Muscle of arm (tissue), 12 donors: ENCODE measurements around the gene NOXA1. TPM values are rescaled to one million over a fixed set of nuclear protein-coding genes. Genes with fewer than 3 reads are reported as not detected.

ENCODE experiments used
- DNase-seq: peaks from one replicate; pipeline ENCODE4 v3.0.0-alpha.2; 2013
- polyA plus RNA-seq, 12 donors: library from polyadenylated mRNA; unstranded; fragments of 120-200 nt; gene quantifications; one replicate each; pipeline ENCODE4 v1.2.1, GENCODE V29; 2013; ENCODE audit not compliant: insufficient read length in 12 of 12

NOXA1 gene
- polyA plus RNA-seq, 12 donors: 1.4 to 3.1 (median 2.4) TPM; not detected in 2

DNA sequence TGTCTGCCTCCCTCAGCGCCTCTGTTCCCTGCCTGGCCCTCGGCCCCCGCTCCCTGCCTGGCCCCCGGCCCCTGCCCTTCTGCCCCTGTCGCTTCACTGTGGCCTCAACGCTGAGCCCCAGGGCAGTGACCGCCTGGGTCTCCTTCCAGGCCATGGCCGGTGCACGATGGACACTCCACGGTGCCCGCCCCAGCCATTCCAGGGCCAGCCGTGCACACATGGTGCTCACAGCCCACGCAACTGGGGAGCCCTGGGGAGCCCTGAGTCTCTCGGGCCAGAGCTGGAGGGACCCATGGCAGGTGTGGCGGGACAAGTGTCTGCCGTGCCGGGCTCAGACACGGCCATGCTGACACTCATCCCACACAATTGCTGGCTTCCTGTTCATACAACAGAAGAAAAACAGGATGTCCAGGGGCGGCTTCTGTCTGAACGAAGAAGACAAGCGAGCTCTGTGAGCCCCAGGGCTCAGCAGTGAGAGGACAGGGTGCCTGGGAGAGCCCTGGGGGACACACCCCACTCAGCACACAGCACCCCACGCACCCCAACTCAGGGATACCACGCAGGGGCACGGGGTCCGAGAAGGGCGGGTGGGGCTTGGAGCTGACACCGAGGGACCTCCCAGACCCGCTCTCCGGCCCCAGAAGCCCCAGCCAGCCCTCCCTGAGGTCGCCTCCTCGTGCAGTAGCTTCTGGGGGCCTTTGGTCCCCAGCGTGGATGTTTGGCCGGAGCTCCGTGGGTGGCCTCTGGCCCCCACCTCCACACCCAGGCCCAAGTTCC is 35.9 kb upstream of the NOXA1 start:
- no peak for DNase-seq

DNA sequence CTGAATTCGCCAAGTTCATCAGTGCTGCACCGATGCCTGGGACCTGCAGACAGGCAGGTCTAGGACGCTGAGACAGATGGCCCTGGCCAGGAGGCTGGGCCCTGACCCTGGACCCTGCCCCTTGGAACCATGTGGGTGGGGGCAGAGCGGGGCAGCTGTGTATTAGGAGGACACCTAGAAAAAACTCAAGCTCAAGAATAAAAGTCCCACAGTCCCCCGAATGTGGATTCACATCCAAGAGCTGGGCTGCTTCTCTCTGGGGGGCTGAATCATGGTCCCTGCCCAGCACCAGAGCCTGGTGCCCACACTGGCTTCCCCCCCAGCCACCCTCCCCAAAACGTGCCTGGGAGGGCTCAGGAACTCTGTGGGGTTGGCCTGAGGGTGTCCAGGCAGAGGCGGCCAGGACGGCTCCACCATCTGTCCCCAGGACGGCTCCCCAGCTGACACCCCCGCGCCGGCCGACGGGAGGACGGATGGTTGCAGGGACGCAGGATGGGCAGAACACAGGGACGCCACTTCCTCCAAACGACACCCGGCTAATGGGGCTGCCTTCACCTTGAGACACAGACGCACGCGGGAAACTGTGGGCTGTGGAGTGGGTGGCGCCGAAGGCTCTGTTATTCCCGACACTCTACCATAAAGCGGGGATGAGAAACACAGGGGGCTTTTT is 35.2 kb upstream of the NOXA1 start:
- no peak for DNase-seq

DNA sequence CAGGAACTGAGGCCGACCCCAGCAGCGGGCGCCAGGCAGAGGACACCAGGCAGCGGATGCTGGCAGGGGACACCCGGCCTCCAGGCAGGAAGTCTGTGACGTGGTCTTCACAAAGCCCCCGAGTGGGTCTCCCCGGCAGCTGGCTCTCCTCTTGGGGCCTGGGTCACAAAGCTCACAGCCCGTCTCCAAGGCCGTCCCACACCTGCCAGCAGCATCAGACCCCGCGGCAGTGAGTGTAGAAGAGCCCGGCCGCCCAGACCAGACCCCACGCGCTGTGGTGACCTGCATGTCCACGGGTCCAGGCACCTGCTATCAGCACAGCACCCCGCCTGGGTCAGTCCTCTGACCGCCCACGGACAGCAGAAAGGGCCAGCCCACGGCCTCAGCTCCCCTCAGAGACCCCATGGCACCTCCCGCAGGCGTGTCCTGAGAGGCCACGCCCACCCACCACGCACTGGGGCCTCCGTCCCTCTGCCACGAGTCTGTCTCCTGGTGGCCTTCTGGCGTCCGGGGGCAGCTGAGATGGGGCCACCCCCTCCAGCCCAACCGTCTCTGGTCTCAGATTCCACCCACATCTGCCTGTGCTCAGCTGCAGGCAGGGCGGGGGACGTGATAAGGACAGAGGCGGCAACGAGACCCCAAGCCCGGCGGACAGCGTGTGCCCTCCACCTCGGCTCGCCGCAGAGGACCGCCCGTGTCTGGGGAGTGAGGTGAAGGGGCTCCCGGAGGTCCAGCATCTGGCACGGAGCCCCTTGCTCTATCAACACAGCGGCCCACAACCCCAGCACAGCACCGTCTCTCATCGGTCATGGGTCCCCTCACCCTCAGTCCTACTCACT is 34.4 kb upstream of the NOXA1 start:
- DNase-seq: no peak

DNA sequence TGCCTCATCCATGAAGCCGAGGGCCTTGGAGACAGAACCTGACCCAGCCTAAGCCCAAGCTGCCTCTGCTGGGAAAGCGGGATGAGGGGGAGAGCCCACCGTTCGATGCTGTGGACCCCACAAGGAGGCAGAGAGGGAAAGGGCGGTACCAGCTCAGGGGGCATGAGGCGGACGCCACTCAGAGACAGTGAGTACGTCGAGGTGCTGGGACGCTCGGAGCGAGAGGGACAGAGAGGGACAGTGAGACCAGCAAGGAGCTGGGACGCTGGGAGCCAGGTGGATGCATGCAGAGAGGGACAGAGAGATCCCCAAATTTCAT is 33.8 kb upstream of the NOXA1 start:
- DNase-seq: no peak

DNA sequence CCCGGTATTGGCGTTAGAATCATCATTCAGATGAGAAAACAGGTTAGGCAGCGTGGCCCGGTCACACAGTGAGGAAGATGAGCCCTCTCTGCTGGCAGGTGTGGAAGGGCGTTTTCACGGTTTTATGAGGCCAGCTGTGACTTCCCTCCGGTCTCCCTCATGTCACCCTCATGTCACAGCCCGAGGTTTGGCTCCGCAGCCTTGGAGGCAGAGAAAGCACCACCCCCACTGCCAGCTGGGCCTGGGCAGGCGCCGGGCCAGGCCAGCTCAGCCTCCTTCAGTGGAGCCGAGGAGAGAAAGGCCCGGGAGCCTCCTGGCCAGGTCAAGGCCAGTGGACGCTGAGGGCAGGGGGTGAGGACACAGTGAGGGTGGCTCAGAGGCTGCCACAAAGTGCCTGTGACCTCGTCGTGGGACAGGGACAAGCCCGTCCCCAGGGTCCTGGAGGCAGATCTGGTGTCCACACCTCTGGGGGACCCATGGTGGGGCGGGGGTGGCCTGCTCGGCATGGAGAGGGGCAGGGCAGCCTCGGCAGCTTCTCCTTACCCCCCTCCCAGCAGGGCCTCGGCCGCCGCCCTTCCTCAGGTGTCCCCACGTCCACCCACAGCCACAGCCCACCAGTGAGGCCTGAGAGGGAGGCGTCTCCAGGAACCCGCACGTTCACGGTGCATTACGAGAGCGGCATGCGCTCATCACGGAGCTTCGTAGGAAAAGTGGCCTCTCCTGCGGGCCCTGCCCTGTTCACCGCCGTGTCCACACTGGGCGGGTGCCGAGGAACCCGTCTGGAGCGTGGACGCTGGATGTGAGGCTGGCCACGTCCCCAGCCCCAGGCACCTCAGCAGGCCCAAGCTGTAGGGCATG is 32.4 kb upstream of the NOXA1 start:
- DNase-seq: no peak

DNA sequence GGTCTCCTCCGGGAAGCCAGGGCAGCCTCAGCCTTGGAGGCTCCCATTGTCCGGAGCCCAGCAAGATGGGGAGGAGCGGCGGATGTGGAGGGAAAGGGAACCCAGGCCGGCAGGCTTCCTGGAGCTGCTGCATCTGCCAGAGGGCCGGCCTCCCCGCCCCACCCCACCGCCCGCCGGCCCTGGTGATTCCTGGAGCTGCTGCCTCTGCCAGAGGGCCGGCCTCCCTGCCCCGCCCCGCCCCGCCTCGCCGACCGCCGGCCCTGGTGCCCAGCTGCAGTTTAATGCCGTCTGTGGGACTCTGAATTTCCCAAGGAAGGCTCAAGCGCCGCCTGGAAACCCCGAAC is 31.8 kb upstream of the NOXA1 start:
- no peak for DNase-seq

DNA sequence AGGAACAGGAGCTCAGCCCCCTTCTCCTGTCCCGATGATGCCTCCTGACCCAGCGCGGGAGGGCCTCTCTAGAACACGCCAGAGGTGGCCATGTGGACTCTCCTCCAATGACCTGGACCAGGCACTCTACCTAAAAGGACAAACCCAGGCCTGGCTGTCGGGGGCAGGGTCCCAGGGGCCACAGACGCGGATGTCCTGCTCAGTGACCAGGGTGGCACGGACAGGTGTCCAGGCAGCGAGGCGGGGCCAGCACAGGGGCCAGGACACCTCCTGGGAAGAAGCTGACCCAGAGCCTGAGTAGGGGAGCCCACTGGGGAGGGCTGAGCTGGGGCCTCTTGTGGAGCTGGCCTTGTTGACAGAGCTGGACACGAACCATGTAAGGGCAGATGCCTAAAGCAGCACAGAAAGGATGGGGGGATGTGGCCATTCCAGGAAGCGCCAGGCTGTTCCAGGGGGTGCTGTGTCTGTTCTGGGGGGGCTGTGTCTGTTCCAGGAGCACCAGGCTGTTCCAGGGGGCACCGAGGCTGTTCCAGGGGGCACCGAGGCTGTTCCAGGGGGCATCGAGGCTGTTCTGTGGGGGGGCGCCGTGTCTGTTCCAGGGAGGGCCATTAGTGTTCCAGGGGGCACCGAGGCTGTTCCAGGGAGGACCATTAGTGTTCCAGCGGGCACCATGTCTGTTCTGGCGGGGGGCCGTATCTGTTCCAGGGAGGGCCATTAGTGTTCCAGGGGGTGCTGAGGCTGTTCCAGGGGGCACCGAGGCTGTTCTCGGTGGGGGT is 30.8 kb upstream of the NOXA1 start:
- no peak for DNase-seq

DNA sequence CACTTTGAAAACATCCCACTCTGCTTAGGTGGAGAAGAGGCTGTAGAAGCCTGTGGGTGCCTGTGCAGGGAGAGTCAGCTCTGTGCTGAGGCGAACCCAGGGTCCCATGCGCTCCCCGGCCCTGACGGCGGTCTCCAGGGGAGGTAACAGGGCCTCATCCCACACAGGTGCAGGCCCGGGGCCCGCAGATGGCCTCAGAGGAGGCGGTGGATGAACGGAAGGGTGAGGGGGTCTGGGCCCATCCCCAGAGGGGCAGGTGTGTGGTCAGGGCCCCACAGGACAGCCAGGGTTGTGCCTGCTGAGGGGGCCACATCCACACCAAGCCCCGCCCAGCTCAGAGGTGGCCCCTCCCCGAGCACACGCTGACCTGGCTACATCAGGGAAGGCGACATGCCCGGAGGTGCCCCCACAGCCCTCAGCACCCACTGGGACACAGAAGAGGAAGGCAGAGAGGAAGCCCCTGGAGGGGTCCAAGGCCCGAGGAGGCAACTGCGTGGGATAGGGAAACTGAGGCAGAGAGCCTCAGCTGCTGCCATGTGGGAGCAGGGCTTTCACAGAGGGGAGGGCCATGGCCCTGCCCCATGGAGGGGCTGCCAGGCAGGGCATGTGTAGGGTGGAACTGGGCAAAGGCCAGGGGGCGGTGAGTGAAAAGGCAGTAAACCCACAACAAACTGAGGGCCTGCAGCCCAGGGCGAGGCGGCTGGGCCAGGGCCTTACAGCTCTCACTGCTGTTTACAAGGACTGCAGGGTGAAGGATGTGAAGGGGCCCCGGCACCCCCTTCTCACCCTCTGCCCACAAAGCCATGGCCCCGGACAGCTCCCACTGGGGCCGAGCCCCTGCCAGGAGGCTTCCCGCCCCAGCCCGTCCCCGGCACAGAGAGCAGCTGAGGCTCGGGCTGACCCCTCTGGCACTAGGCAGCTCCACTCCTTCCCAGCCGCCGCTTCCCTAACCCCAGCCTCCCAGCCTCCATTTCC is 29.7 kb upstream of the NOXA1 start:
- DNase-seq: no peak

DNA sequence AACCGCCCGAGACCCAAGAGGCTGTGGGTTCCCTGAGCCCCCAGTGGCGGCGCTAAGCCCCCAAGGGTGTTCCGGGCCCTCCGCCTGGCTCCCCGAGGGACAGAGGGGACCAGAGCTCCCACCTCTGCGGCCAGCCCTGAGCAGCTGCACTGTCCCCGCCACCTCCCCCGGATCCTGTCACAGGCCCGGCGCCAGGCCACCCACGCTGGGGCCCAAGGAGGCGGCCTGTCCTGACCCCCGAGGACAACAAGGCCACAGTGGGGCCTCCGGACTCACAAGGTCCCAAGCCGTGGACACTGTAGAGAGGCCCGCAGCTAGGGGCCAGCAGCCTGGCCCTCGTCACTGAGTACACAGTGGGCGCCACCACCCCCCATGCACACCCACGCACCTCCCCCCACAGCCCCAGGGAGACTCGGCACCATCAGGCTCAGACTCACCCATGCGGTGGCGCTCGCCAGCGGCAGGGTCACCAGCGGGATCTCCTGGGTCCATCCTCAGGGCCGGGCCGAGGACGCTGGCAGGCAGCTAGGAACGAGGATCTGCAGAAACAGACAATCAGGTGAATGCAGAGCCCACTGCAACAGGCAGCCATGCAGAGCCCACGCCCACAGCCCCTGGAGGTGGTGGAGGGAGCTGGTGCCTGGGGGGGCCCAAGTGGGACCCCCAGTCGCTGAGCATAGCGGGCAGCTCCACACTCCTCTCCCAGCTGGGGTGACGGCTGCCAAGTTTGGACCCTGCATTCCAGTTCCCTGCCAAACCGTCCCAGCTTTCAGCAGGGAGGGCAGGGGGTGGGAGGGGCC is 28.1 kb upstream of the NOXA1 start:
- DNase-seq: no peak

DNA sequence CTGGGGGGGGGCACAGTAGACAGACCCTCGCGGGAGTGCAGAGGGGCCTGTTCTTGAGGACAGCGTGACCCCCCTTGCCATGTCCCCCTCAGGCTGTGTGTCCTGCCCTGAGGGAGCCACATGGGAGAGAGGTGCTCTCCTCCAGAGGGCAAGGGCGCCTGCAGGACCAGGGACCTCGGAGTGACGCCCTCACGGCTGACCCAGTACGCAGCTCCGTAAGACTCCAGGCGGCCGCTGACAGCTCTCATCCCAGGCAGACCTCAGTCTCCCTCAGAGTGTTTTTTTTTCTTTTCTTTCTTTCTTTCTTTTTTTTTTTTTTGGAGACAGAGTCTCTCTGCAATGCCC is 27.6 kb upstream of the NOXA1 start:
- no peak for DNase-seq

DNA sequence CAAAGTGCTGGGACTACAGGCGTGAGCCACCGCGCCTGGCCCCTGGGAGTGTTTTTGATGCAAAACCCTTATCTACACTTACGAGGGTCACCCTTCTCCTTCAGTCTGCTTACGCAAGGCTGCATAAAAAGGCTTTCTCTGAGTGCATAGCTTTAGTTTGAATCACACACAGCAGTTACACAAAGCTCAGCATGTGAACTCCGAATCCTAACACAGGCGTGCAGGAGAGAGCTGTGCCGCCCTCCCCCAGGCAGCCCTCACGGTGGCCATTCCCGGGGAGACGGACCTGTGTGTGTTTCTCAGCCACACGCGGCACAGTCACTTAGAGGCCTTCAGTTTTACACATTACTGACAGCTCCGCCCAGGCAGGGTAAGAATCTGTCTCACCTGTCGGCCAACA is 27.0 kb upstream of the NOXA1 start:
- no peak for DNase-seq

DNA sequence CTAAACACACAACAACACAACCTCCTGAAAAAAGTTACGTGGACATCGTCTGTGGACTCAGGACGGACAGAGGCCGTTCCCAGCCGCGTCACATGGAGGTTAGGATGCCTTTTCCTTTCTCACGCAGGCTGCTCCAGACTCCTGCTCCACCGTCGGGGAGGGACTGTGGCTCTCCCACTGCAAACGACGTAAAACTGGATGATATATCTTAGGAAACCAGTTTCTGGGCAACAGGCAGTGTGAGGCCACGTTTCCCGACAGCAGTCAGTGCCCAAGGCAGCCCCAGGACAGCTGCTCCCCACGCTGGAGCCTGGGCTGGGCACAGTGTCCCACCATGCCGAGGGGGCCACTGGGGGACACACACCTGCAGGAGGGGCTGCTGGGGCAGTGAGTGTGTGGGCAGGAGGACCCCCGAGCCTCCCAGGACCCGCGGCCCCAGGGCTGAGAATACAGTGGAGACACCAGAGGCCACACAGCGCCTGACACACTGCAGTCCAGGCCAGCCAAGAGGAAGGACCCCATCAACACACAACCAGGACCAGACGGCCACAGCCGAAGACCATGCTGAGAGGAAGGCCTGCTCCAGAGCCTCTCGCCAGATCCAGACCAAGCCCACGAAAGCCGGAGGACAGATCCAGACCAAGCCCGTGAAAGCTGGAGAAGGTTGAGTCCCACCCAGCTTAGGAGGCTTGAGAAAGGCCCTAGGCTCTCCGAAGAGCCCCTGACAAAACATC is 26.4 kb upstream of the NOXA1 start:
- DNase-seq: no peak

DNA sequence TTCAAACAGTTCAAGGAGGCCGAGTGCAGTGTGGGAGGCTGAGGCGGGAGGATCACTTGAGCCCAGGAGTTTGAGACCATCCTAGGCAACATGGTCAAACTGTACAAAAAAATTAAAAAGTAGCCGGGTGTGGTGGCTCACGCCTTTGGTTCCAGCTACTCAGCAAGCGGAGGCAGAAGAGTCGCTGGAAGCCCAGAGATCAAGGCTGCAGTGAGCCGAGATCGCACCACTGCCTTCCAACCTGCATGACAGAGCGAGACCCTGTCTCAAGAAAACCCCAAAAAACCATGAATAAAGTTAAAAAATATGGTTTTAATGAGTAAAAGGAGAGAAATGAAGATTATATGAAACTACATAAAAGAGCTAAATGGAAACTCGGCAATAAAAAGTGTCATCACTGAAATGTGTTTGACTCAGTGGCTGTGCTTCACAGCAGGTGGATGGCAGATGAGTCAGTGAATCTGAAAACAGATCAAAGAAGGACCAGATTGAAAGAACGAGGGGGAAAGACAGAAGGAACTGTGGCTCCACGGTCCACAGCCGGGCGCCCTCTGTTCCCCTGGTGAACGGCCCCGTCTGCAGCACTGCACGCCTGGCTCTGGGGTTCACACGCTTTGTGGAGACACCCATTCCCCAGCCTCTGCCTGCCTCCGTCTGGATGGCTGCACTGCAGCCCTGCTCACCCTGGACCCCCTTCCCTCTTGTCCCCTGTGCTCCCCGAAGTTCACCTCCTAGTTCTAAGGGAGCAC is 25.3 kb upstream of the NOXA1 start:
- DNase-seq: no peak

DNA sequence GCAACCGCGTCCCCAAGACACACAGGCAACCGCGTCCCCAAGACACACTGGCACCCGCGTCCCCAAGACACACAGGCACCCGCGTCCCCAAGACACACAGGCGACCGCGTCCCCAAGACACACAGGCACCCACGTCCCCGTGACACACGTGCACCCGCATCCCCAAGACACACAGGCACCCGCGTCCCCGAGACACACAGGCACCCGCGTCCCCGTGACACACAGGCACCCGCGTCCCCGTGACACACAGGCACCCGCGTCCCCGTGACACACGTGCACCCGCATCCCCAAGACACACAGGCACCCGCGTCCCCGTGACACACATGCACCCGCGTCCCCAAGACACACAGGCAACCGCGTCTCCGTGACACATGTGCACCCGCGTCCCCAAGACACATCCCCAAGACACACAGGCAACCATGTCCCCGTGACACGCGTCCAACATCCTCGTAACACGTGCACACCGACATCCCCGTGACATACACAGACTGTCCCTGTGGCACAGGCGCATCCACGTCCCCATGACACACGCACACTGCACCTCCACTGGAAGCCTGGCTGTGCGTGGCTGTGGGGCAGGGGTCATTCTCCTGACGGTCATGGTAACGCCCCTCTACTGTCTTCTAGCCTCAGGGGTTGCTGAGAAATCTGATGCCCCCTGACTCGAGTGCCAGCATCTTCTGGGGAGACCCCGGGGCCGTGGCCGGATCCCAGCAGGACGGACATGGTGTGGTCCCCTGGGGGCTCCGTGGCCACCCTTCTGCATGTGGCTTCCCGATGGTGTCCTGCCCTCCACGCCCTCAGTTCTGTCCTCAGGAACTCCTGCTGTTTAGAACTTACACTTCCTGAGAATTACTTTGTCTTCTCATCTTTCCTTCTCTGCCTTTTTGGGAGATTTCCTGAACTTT is 24.4 kb upstream of the NOXA1 start:
- no peak for DNase-seq

DNA sequence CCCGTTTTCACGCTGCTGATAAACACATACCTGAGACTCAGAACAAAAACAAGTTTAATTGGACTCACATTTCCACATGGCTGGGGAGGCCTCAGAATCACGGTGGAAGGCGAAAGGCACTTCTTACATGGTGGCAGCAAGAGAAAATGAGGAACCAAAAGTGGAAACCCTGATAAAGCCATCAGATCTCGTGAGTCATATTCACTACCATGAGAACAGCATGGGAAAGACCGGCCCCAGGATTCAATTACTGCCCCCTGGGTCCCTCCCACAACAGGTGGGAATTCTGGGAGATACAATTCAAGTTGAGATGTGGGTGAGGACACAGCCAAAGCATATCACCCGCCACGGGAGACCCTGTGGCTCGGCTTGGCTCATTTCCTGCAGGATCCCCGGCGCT is 20.4 kb upstream of the NOXA1 start:
- no peak for DNase-seq

DNA sequence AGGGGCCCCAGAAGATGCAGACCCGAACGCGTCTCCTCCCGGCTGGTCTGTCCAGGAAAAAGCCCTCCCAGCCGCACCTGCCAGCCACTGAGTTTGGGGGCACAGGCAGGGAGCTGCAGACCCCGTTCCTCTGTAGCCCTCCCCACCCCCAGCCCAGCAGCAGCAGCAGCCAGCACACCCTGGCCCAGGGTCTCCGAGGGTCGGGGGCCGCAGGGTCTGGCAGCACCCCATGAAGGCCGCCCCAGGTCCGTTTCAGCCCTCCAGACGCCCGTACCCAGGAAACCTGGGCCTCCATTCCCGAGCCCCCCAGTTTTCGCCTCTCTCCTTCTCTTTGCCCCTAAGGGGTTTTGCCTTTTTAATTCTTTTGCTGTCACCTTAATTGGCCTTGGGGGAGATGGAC is 19.9 kb upstream of the NOXA1 start:
- no peak for DNase-seq
